ENCODE data around the gene CDH16.

CDH16 gene

DNA sequence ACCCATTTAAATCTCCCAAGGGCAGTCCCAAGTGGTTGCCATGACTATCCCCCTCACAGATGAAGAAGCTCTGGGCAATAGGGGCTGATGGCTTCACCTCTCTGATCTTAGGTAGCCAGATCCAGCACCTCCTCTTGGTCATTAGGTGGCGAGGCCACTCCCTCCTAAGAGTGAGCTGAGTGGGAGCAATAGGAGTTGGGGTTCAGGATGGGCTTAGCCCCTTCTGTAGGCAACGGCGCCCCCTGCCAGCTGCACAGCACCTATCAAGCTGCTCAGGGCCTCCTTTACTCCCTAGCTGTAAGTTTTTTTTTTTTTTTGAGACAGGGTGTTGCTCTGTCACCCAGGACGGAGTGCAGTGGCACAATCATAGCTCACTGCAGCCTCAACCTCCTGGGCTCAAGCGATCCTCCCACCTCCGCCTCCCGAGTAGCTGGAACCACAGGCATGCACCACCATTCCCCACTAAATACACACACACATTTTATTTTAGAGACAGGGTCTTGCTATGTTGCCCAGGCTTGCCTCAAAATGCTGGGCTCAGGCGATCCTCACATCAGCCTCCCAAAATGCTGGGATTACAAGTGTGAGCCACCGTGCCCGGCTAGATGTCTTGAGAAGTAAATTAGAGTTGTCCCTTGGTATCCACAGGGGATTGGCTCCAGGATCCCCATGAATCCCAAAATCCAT is 10.2 kb upstream of the CDH16 start:
- TF ChIP-seq POLR2A (IDR thresholded peaks at IDR 0.05; ENCODE audit: low read length) (no peak), GATA1 (IDR thresholded peaks at IDR 0.05; ENCODE audit: low read depth, low read length) (no peak)
- DNase-seq: peak; percentile 68 to 78

DNA sequence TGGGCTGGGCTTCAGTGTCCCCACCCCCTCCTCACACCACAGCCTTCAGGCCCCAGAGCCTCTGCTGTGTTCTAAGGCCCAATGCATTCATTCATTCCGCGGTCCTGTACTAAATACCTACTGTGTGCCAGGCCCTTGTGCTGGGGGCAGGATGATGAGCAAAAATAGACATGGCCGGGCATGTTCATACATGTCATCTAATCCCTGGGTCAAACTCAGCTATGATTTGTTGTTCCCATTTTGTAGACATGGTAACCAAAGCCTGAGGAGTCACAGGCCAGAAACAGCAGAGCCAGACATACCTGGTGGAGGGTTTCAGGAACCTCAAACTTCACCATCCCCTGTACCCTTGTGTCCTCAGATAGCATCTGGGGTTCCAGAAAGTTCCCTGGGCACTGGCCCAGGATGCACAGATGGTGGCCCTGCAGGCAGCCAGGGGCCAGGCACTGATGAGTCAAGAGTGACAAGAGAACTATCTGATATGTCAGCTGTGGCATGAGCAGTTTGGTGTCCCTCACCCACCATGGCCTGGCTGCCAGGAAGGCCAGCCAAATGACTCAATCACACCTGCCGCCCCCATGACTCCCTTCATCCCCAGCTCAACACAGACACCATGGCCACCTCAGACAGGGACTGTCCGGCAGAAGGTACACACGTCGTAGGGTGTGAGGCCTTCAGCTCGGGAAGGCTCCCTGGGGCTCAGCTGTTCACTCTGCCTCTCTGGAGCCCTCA is 9.4 kb upstream of the CDH16 start:
- DNase-seq: peak; percentile 46 to 71
- TF ChIP-seq POLR2A (IDR thresholded peaks at IDR 0.05; ENCODE audit: low read length): no peak
- no peak for TF ChIP-seq GATA1 (IDR thresholded peaks at IDR 0.05; ENCODE audit: low read depth, low read length)

DNA sequence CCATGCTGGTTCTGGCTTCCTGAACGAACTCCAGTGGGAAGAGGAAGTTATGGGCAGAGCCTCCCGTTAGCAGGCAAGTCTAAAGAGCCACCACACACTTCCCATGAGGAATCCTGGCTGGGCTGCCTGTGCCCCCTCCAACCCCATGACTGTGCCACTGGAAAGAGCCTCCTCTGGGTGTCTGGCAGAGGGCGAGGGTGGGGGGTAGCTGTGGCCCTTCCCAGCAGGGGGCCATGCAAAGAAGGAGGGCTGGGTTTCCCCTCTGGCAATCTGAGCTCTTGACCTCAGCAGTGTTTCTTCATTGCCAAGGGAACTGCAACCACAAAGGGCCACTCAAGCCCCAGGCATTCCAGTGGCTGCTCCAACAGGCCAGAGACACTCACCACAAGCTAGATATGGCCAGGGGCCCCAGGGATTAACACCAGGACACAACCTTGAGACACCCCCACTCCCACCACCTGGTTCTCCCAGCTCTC is 8.3 kb upstream of the CDH16 start:
- peak in 1 of 2 experiments; percentile 23 for DNase-seq
- TF ChIP-seq GATA1 (IDR thresholded peaks at IDR 0.05; ENCODE audit: low read depth, low read length) (no peak), POLR2A (IDR thresholded peaks at IDR 0.05; ENCODE audit: low read length) (no peak)

DNA sequence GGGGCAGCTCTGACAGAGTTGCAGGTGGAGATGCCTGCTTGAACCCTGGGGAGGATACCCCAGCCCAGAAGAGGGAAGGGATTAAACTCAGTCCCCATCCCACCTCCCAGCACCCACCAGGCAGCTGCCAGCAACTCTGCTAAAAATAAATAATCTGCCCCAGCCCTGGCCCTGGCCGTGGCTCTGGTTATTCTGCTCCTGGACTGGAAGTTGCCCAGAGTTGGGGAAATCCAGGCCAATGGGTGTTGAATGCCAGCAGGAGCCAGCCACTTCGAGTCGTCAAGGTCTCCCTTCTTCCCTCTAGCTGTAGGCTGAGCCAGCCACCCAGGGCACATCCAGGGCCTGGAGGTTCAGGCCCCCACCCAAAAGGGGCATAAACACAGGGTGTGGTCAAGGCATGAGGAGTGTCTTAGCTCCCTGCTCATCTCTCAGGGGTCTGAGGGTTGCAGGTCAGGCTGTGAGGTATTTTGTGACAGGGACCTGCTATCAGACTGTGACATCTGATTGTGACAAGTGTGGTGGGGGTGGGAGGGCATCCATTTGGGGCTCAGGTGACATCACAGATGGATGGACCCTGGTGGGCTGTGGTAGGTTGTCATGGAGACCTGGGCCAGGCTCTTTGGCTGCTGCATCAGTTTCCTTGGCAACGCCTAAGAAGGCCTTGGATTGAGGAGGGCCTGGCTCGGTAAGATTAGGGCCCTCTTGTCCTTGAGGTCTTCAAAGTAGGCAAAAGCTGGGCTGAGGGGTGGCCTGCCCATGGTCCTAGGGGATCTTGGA is 7.7 kb upstream of the CDH16 start:
- peak; percentile 39 to 53 for DNase-seq
- no peak for TF ChIP-seq POLR2A (IDR thresholded peaks at IDR 0.05; ENCODE audit: low read length)
- no peak for TF ChIP-seq GATA1 (IDR thresholded peaks at IDR 0.05; ENCODE audit: low read depth, low read length)

DNA sequence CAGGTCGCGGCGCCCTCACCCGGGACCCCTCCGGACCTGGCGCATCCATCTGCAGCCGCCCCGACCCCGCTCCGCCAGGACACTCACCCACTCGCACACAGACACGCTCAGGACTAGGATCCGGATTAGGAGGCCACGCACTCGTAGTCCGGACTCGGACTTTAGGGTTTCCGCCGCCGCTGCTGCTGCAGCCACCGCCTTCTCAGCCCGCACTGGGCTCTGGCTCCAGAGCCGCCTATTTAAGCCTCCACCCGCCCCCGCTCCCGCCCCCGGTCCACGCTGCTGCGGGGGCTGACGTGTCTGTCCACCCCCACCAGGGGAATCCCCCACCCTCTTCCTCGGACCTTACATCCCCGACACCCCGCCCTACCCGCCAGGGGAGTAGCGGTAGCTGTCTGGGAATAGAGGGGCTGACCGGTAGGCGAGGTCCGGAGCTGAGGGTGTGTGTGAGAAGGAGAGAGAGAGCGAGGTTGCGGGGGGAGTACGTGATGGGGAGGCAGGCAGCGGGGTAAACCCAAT is 6.7 kb upstream of the CDH16 start, which contains the start of gene RRAD:
RRAD (minus strand) TSS at position 214 of the 519 bp plus-strand sequence. CDS start 356 bp downstream, outside the sequence.
- DNase-seq: peak in 1 of 2 experiments; percentile 61
- no peak for TF ChIP-seq GATA1 (IDR thresholded peaks at IDR 0.05; ENCODE audit: low read depth, low read length)
- TF ChIP-seq POLR2A (IDR thresholded peaks at IDR 0.05; ENCODE audit: low read length): peak; percentile 33

DNA sequence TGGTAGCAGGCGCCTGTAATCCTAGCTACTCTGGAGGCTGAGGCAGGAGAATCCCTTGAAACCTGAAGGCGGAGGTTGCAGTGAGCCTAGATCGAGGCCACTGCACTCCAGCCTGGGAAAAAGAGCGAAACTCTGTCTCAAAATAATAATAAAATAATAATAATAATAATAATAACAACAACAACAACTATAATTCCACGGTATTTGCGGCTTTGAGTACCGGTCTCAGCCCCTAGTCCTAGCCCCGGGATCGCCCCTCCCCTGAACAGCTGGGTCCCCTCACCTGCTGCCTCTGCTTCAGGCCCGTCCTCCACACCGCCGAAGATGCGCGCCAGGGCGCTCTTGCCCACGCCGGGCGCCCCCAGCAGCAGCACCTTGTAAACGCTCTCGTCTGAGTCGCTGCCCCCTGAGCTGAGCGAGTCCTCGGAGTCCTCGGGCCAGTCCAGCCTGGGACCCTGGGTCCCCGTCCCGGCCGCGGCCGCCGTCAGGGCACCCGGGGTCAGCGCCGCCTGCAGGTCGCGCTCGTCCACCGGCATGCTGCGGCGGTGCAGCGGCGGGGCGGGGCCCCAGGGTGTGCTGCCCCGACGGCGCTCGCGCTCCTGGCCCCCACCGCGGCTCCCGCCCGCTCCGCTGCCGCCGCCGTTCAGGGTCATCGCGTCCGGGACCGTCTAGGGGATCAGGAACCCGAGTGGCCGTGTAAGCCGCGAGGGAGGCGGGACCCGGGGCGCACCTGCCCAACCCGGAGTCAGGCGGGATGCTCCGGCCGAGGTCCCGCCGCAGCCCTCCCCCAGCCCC is 6.0 kb upstream of the CDH16 start:
- TF ChIP-seq POLR2A (IDR thresholded peaks at IDR 0.05; ENCODE audit: low read length) (no peak), GATA1 (IDR thresholded peaks at IDR 0.05; ENCODE audit: low read depth, low read length) (no peak)
- peak; percentile 61 to 80 for DNase-seq

DNA sequence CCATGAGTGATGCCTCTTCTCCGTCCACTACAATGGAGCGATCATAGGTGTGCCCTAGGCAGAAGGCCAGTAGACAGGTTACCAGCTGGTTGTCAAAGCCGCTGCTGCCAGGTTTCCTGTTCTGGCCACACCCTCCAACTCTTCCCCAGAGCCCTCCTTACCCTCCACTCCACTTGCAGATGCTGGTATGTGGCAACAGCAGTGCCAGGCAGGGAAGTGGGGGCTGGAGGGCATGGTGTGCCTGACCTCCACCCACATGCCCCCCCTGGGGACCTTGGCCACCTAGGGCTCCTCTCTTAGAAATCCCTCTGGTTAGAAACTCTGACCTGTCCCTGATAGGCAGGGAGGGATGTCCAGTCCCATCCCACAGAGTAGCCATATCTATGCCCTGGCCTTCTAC is 5.2 kb upstream of the CDH16 start:
- no peak for TF ChIP-seq GATA1 (IDR thresholded peaks at IDR 0.05; ENCODE audit: low read depth, low read length)
- no peak for TF ChIP-seq POLR2A (IDR thresholded peaks at IDR 0.05; ENCODE audit: low read length)
- no peak for DNase-seq

DNA sequence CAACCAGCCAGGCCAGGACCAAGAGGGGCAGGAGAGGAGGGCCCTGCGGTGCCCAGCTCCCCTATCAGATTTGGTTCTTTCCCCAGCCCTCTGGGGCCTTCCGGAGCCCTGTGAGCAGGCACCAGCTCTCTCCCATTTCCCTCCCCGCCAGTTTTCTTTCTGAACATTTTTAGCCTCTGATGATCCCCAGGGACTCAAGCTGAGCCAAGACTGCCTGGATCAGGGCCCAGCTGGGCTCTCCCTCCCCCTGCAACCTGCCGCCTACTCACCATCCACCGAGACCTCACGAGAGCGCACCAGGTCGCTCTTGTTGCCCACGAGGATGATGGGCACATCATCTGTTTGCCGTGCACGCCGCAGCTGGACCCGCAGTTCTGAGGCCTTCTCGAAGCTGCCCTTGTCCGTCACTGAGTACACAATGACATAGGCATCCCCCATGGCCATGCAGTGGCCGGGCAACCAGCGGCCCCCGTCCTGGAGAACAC is 4.6 kb upstream of the CDH16 start:
- no peak for DNase-seq
- TF ChIP-seq POLR2A (IDR thresholded peaks at IDR 0.05; ENCODE audit: low read length): no peak
- no peak for TF ChIP-seq GATA1 (IDR thresholded peaks at IDR 0.05; ENCODE audit: low read depth, low read length)

DNA sequence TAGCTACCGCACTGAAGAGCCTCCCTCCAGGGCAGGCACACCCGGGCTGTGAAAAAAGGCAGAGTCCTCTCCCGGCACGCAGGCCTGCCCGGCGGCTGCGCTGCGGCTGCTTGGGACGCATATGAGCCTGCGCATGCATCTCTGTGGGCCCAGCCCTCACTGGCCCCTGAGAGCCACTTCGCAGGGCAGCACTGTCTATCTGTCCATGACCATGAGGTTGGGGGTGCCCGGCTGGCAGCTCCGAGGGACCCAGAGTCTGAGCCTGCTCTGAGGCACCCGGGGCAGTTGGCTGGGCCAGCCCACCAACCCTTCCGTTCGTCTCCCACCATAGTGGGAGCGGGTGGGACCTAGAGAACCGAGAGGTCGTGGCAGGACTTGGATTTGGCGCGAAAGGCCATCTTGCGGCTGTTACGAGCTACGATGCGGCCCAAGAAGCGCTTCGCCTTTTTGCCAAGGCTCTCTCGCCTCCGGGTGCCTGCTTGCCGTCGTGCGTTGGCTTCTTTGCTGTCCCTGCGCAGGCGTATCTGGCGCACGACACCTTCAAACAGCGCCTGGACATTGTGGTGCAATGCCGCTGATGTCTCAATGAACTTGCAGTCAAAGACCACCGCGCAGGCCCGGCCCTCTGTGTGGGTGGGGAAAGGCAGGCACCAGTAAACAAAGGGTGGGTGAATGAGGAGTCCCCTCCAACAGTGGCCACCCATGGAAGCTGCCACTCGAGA is 3.2 kb upstream of the CDH16 start:
- no peak for TF ChIP-seq GATA1 (IDR thresholded peaks at IDR 0.05; ENCODE audit: low read depth, low read length)
- no peak for TF ChIP-seq POLR2A (IDR thresholded peaks at IDR 0.05; ENCODE audit: low read length)
- DNase-seq: no peak

DNA sequence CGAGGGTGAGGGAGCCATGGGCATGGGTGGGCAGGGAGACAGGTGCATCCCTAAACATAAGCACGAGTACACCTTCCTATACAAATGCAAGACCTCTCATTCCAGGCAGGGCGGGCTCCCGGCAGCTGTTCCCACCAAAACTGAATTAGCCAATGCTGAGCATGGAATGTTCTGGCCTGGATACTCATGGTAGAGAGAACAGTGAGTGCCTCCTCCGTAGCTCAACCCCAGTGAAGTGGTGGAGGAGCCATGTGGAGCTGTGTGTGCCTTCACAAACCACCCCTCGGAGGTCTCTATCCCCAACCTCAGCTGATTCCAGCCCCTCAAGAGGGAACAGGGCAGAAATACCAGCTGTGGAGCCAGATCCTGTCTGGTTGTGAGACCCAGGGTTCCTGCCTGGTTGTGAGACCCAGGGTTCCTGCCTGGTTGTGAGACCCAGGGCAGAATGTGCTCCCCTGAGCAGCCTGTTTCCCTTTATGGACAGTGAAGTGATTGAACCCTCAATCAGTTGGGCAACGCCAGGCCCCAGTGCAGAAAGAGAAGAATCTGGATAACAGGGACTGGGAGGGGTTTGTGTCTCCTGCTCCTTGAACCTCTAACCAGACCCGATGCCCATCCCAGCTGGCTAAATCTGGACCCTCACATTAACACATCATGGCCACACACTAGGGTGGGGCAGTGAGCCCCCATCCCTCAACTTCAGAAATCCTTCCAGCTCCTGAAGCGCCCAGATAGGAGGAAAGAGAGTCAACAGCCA is 2.4 kb upstream of the CDH16 start:
- TF ChIP-seq POLR2A (IDR thresholded peaks at IDR 0.05; ENCODE audit: low read length) (no peak), GATA1 (IDR thresholded peaks at IDR 0.05; ENCODE audit: low read depth, low read length) (no peak)
- no peak for DNase-seq

DNA sequence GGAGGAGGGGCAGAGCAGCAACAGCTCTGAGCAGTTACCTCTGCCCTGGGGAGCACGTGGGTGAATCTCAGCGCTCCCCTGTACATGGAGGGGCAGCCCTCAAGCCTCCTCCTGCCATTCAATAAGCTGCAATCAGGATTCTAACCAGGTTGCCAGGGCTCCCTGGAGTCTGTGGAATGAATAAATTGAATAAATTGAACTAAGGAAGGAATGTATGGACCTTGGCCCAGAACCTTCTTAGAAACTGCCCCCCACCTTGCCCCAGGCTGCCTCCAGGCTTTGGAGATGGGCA is 1.6 kb upstream of the CDH16 start:
- DNase-seq: no peak
- no peak for TF ChIP-seq POLR2A (IDR thresholded peaks at IDR 0.05; ENCODE audit: low read length)
- TF ChIP-seq GATA1 (IDR thresholded peaks at IDR 0.05; ENCODE audit: low read depth, low read length): no peak
